HEK293 (cell line): ENCODE results near the gene ASPDH.

ENCODE experiments used
- CTCF ChIA-PET: fragments of 350-600 bp; formaldehyde crosslinking; extraction: SDS; loops from one replicate; lab custom pipeline; 2021; ENCODE audit warnings: antibody characterized with exemption; lab: Yijun Ruan, JAX
- POLR2A ChIA-PET: fragments of 300-600 bp; formaldehyde crosslinking; extraction: SDS; loops from one replicate; lab custom pipeline; 2020; ENCODE audit warnings: antibody characterized with exemption, inconsistent platforms; lab: Yijun Ruan, JAX
- H3K27ac ChIP-seq: fragments of 200-500 bp; sonication (Bioruptor generic); 2 replicates; pipeline ENCODE4 v1.5.1; 2014; ENCODE audit warnings: low read depth, low read length, control low read depth, inconsistent platforms; ENCODE audit errors: extremely low read depth
- H3K36me3 ChIP-seq, 2 experiments: fragments of 200-500 bp in 1 of 2; sonication (Bioruptor generic) in 1 of 2; 1 replicate in 1 of 2; 2 replicates in 1 of 2; pipeline ENCODE4 v1.5.1; 2014 to 2017; ENCODE audit warnings: inconsistent platforms in 2 of 2, low read length in 2 of 2; ENCODE audit not compliant: control insufficient read depth in 2 of 2, insufficient read depth in 1 of 2
- H3K4me1 ChIP-seq: fragments of 200-500 bp; sonication (Bioruptor generic); 2 replicates; pipeline ENCODE4 v1.5.1; 2014; ENCODE audit warnings: mild to moderate bottlenecking, low read length, inconsistent platforms; ENCODE audit not compliant: control insufficient read depth, insufficient read depth
- H3K4me3 ChIP-seq: 2 replicates; pipeline ENCODE4 v1.5.1; 2011; ENCODE audit warnings: low read depth, mild to moderate bottlenecking, control low read depth, low read length, moderate library complexity
- H3K9me3 ChIP-seq: fragments of 200-500 bp; sonication (Bioruptor generic); 2 replicates; pipeline ENCODE4 v1.5.1; 2014; ENCODE audit warnings: low read depth, low read length, inconsistent platforms; ENCODE audit not compliant: control insufficient read depth, insufficient read depth
- GLI2 ChIP-seq: fragments of 450-650 bp; formaldehyde crosslinking; IDR thresholded peaks from 2 replicates; pipeline ENCODE4; 2017; ENCODE audit warnings: missing biosample characterization, missing genetic modification characterization, low read depth, borderline replicate concordance
- PATZ1 ChIP-seq: fragments of 450-650 bp; formaldehyde crosslinking; IDR thresholded peaks from 2 replicates; pipeline ENCODE4 v1.5.1; 2016; ENCODE audit warnings: missing biosample characterization, missing genetic modification characterization
- RBAK ChIP-seq: fragments of 450-650 bp; formaldehyde crosslinking; IDR thresholded peaks from 2 replicates; pipeline ENCODE4 v1.5.1; 2016; ENCODE audit warnings: missing biosample characterization, missing genetic modification characterization
- SP2 ChIP-seq: fragments of 450-650 bp; formaldehyde crosslinking; IDR thresholded peaks from 2 replicates; pipeline ENCODE4 v1.5.1; 2016; ENCODE audit warnings: missing biosample characterization, missing genetic modification characterization
- ZBTB20 ChIP-seq: fragments of 450-650 bp; formaldehyde crosslinking; IDR thresholded peaks from 2 replicates; pipeline ENCODE4 v1.5.1; 2016; ENCODE audit warnings: missing biosample characterization, missing genetic modification characterization
- ZBTB44 ChIP-seq: fragments of 450-650 bp; IDR thresholded peaks from 2 replicates; pipeline ENCODE4 v1.5.1; 2018; ENCODE audit warnings: missing biosample characterization, mild to moderate bottlenecking, missing genetic modification characterization
- ZEB2 ChIP-seq: fragments of 450-650 bp; formaldehyde crosslinking; IDR thresholded peaks from 2 replicates; pipeline ENCODE4 v1.5.1; 2016; ENCODE audit warnings: missing biosample characterization, missing genetic modification characterization
- ZNF174 ChIP-seq: fragments of 450-650 bp; formaldehyde crosslinking; IDR thresholded peaks from 2 replicates; pipeline ENCODE4 v1.5.0; 2017; ENCODE audit warnings: missing biosample characterization, mild to moderate bottlenecking, missing genetic modification characterization
- ZNF175 ChIP-seq: fragments of 450-650 bp; formaldehyde crosslinking; IDR thresholded peaks from 2 replicates; pipeline ENCODE4 v1.5.1; 2016; ENCODE audit warnings: missing biosample characterization, missing genetic modification characterization
- ZNF19 ChIP-seq: fragments of 450-650 bp; formaldehyde crosslinking; IDR thresholded peaks from 2 replicates; pipeline ENCODE4; 2016; ENCODE audit warnings: missing biosample characterization, missing genetic modification characterization, low read depth
- ZNF311 ChIP-seq: fragments of 450-650 bp; formaldehyde crosslinking; IDR thresholded peaks from 2 replicates; pipeline ENCODE4 v1.5.1; 2017; ENCODE audit warnings: missing biosample characterization, missing genetic modification characterization, borderline replicate concordance
- ZNF335 ChIP-seq: fragments of 450-650 bp; formaldehyde crosslinking; conservative IDR thresholded peaks from 2 replicates; pipeline ENCODE4 v1.5.1; 2016; ENCODE audit warnings: missing biosample characterization, missing genetic modification characterization
- ZNF449 ChIP-seq: fragments of 450-650 bp; formaldehyde crosslinking; IDR thresholded peaks from 2 replicates; pipeline ENCODE4 v1.5.1; 2017; ENCODE audit warnings: missing biosample characterization, mild to moderate bottlenecking, missing genetic modification characterization, moderate library complexity
- ZNF510 ChIP-seq: fragments of 450-650 bp; formaldehyde crosslinking; IDR thresholded peaks from 2 replicates; pipeline ENCODE4 v1.5.1; 2018; ENCODE audit warnings: mild to moderate bottlenecking, missing genetic modification characterization, missing biosample characterization; ENCODE audit not compliant: insufficient replicate concordance
- ZNF514 ChIP-seq: fragments of 450-650 bp; formaldehyde crosslinking; IDR thresholded peaks from 2 replicates; pipeline ENCODE4 v1.5.1; 2016; ENCODE audit warnings: missing biosample characterization, missing genetic modification characterization
- ZNF560 ChIP-seq: fragments of 450-650 bp; formaldehyde crosslinking; IDR thresholded peaks from 2 replicates; pipeline ENCODE4 v1.5.1; 2017; ENCODE audit warnings: missing biosample characterization, missing genetic modification characterization, borderline replicate concordance
- ZNF561 ChIP-seq: fragments of 450-650 bp; IDR thresholded peaks from 2 replicates; pipeline ENCODE4 v1.5.1; 2018; ENCODE audit warnings: missing biosample characterization, missing genetic modification characterization, borderline replicate concordance
- ZNF600 ChIP-seq: fragments of 450-650 bp; formaldehyde crosslinking; IDR thresholded peaks from 2 replicates; pipeline ENCODE4 v1.5.1; 2016; ENCODE audit warnings: missing biosample characterization, missing genetic modification characterization
- ZNF626 ChIP-seq: fragments of 450-650 bp; sonication (Bioruptor Pico); formaldehyde crosslinking; IDR thresholded peaks from 2 replicates; pipeline ENCODE4 v1.5.1; 2018; ENCODE audit warnings: missing biosample characterization, missing genetic modification characterization, inconsistent platforms
- ZNF639 ChIP-seq: fragments of 450-650 bp; formaldehyde crosslinking; IDR thresholded peaks from 2 replicates; pipeline ENCODE4 v1.5.1; 2016; ENCODE audit warnings: missing biosample characterization, missing genetic modification characterization
- ZNF747 ChIP-seq: fragments of 450-650 bp; formaldehyde crosslinking; IDR thresholded peaks from 2 replicates; pipeline ENCODE4 v1.5.1; 2016; ENCODE audit warnings: missing biosample characterization, missing genetic modification characterization
- ZNF830 ChIP-seq: fragments of 450-650 bp; IDR thresholded peaks from 2 replicates; pipeline ENCODE4 v1.5.0; 2018; ENCODE audit warnings: missing biosample characterization, missing genetic modification characterization, low read depth, mild to moderate bottlenecking, moderate library complexity
- ZNF837 ChIP-seq: fragments of 450-650 bp; formaldehyde crosslinking; IDR thresholded peaks from 2 replicates; pipeline ENCODE4 v1.5.1; 2016; ENCODE audit warnings: missing biosample characterization, missing genetic modification characterization
- ZSCAN30 ChIP-seq: fragments of 450-650 bp; IDR thresholded peaks from 2 replicates; pipeline ENCODE4 v1.5.1; 2018; ENCODE audit warnings: missing biosample characterization, mild to moderate bottlenecking, missing genetic modification characterization, moderate library complexity

The ASPDH gene

GRCh38 chr19:50518091-50519005 lies 4.6 kb upstream of the ASPDH start (continued):
- TF ChIP-seq GLI2 (tag by site-specific recombination) (no peak), ZNF830 (no peak), ZEB2 (tag by site-specific recombination) (no peak), ZNF639 (tag by site-specific recombination) (no peak), SP2 (tag by site-specific recombination) (no peak), ZBTB44 (tag by site-specific recombination) (no peak), ZNF837 (no peak), ZBTB20 (tag by site-specific recombination) (no peak), ZNF510 (tag by site-specific recombination) (no peak), PATZ1 (tag by site-specific recombination) (no peak), ZNF174 (no peak), ZNF600 (tag by site-specific recombination) (no peak), ZNF311 (tag by site-specific recombination) (no peak)

- Histone ChIP-seq H3K4me3 (no peak overlapping the region), H3K36me3 (peaks cover 0 to 9% of the 10 kb centered on the region in 2 experiments; a peak in 1 of 3 replicates), H3K4me1 (no peaks in the 10 kb centered on the region), H3K9me3 (no peaks in the 10 kb centered on the region), H3K27ac (no peak overlapping the region)
- no peak for TF ChIP-seq ZNF510 (tag by site-specific recombination)
- TF ChIP-seq ZNF175: no peak
- TF ChIP-seq ZNF514: no peak
- TF ChIP-seq ZNF449 (tag by site-specific recombination): no peak
- TF ChIP-seq ZNF19: no peak
- no peak for TF ChIP-seq ZNF560 (tag by site-specific recombination)
- no peak for TF ChIP-seq ZSCAN30
- no peak for TF ChIP-seq ZNF747
- TF ChIP-seq RBAK (tag by site-specific recombination): no peak
- TF ChIP-seq ZNF626 (tag by site-specific recombination): no peak
- no peak for TF ChIP-seq ZNF561 (tag by site-specific recombination)
- TF ChIP-seq ZNF335 (tag by site-specific recombination): no peak
- ChIA-PET CTCF (interaction anchor here (0.6 to 1.8 kb wide), 3 partner anchors 20 to 405 kb away, joined by 3 to 6 read pairs (median 3); no protein-coding TSS in a partner anchor), POLR2A (no interaction called here)
Observed at GRCh38 chr19:50517704-50518075, 4.0 kb upstream of the ASPDH start.
